IMR-90 (cell line): ENCODE results near the gene SLC35E4.
"Not testable (repeated sequence)": the region's sequence is repeated elsewhere in the genome, so short reads cannot be mapped to it uniquely, and the experiment has no call there.

Experiments
- BHLHE40 ChIP-seq: fragments of 150-350 bp; IDR thresholded peaks from 2 replicates; pipeline ENCODE4 v1.6.1; 2016; ENCODE audit warnings: mild to moderate bottlenecking, low read depth, low read length
- CEBPB ChIP-seq: IDR thresholded peaks from 2 replicates; pipeline ENCODE4 v1.6.1; 2012; ENCODE audit warnings: low read depth, low read length, improper control_type of control experiment
- CHD1 ChIP-seq: IDR thresholded peaks from 2 replicates; pipeline ENCODE4 v1.6.1; 2012; ENCODE audit warnings: low read depth, low read length, improper control_type of control experiment
- MAFK ChIP-seq: IDR thresholded peaks from 2 replicates; pipeline ENCODE4 v1.6.1; 2012; ENCODE audit warnings: low read depth, low read length, improper control_type of control experiment
- MAZ ChIP-seq: IDR thresholded peaks from 2 replicates; pipeline ENCODE4 v1.6.1; 2012; ENCODE audit warnings: low read depth, mild to moderate bottlenecking, low read length, improper control_type of control experiment, moderate library complexity, borderline replicate concordance
- MXI1 ChIP-seq: IDR thresholded peaks from 2 replicates; pipeline ENCODE4 v1.6.1; 2012; ENCODE audit warnings: low read depth, mild to moderate bottlenecking, low read length, moderate library complexity, borderline replicate concordance
- NFE2L2 ChIP-seq: fragments of 150-350 bp; IDR thresholded peaks from 2 replicates; pipeline ENCODE4 v1.6.1; 2016; ENCODE audit warnings: low read depth, mild to moderate bottlenecking, low read length
- POLR2A ChIP-seq: IDR thresholded peaks from 2 replicates; pipeline ENCODE4 v1.6.1; 2012; ENCODE audit warnings: mild to moderate bottlenecking, low read depth, low read length
- RAD21 ChIP-seq: IDR thresholded peaks from 2 replicates; pipeline ENCODE4 v1.6.1; 2012; ENCODE audit warnings: low read length, improper control_type of control experiment
- RCOR1 ChIP-seq: IDR thresholded peaks from 2 replicates; pipeline ENCODE4 v1.6.1; 2012; ENCODE audit warnings: mild to moderate bottlenecking, low read length, improper control_type of control experiment; ENCODE audit not compliant: insufficient replicate concordance
- RFX5 ChIP-seq: IDR thresholded peaks from 2 replicates; pipeline ENCODE4 v1.8.0; 2012; ENCODE audit warnings: low read depth, mild to moderate bottlenecking, low read length, moderate library complexity
- SMC3 ChIP-seq: fragments of 150-350 bp; IDR thresholded peaks from 2 replicates; pipeline ENCODE4 v1.6.1; 2016; ENCODE audit warnings: low read depth, mild to moderate bottlenecking, antibody characterized with exemption, low read length, moderate library complexity
- USF2 ChIP-seq: fragments of 150-350 bp; IDR thresholded peaks from 2 replicates; pipeline ENCODE4 v1.6.1; 2017; ENCODE audit warnings: mild to moderate bottlenecking, antibody characterized with exemption, low read length, low read depth
- TF ChIP-seq, protein P1 (sequence below): conservative IDR thresholded peaks from 2 replicates; pipeline ENCODE4 v1.5.1; 2012; ENCODE audit warnings: mild to moderate bottlenecking, low read depth, low read length, improper control_type of control experiment

- not testable (repeated sequence) for TF ChIP-seq RAD21, USF2, POLR2A, CEBPB, BHLHE40, MXI1, MAZ, RFX5, RCOR1, NFE2L2, SMC3, MAFK, CHD1
- TF ChIP-seq, protein P1, sequence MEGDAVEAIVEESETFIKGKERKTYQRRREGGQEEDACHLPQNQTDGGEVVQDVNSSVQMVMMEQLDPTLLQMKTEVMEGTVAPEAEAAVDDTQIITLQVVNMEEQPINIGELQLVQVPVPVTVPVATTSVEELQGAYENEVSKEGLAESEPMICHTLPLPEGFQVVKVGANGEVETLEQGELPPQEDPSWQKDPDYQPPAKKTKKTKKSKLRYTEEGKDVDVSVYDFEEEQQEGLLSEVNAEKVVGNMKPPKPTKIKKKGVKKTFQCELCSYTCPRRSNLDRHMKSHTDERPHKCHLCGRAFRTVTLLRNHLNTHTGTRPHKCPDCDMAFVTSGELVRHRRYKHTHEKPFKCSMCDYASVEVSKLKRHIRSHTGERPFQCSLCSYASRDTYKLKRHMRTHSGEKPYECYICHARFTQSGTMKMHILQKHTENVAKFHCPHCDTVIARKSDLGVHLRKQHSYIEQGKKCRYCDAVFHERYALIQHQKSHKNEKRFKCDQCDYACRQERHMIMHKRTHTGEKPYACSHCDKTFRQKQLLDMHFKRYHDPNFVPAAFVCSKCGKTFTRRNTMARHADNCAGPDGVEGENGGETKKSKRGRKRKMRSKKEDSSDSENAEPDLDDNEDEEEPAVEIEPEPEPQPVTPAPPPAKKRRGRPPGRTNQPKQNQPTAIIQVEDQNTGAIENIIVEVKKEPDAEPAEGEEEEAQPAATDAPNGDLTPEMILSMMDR = not testable (repeated sequence)
These were observed 15.7 kb upstream of the SLC35E4 start for GRCh38 chr22:30619909-30620308.
